IPS-18c (cell line): ENCODE data around the gene SPART.

Experiments used
- H3K4me3 ChIP-seq: 2 replicates; pipeline ENCODE4 v1.7.0; 2013; ENCODE audit warnings: low read depth, mild to moderate bottlenecking, low read length, moderate library complexity; ENCODE audit not compliant: insufficient read depth
- H3K9me3 ChIP-seq: one replicate; pipeline ENCODE4 v1.6.1; 2013; ENCODE audit warnings: mild to moderate bottlenecking, low read length, moderate library complexity; ENCODE audit not compliant: control insufficient read depth, insufficient read depth

The SPART gene, protein sequence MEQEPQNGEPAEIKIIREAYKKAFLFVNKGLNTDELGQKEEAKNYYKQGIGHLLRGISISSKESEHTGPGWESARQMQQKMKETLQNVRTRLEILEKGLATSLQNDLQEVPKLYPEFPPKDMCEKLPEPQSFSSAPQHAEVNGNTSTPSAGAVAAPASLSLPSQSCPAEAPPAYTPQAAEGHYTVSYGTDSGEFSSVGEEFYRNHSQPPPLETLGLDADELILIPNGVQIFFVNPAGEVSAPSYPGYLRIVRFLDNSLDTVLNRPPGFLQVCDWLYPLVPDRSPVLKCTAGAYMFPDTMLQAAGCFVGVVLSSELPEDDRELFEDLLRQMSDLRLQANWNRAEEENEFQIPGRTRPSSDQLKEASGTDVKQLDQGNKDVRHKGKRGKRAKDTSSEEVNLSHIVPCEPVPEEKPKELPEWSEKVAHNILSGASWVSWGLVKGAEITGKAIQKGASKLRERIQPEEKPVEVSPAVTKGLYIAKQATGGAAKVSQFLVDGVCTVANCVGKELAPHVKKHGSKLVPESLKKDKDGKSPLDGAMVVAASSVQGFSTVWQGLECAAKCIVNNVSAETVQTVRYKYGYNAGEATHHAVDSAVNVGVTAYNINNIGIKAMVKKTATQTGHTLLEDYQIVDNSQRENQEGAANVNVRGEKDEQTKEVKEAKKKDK

DNA sequence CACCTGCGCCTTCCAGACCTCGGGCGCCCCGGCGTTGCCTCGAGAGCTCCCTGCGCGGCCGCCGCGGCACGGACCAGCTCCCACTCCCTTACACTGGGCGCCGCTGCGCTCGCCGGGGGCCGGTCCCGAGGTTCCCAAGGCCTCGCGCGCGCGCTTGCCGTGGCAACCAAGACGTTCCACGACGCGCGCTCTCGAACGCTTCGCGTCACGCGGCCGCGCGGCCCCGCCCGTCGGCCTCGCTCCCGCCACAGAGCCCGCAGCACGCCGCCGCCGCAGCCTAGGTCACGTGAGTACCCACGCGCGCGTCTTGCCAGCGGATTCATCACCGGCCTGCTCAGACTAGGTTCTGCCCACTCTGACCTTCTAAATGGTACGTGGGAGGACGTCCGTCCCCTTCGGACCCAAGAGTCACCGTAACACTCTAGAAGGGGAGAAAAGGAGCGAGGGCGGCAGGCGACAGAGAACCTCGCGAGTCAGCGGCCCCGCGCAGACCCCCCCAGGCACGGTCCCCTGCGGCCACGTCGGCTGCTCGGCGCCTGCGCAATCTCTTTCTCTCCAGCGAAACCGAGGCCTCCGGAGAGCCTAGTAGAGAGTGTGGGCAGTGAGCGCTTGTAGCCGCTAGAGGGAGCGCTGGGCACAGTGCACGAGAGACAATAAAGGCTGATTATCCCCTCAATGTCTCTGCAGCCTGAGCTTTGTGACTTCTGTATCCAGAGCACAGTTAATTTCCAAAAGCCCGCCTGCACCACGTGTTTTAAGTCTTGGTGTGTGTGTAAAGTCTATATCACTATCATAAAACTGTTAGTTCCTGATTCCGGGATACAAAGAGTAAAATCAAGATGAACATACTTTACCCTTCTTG, at the start of gene SPART:
TSS of gene SPART (minus strand) at position 173 of the 862 bp plus-strand sequence. CDS start 10,564 bp downstream, outside the sequence.
- peak within 1 kb of the TSS; percentile 97 for H3K4me3 ChIP-seq

DNA sequence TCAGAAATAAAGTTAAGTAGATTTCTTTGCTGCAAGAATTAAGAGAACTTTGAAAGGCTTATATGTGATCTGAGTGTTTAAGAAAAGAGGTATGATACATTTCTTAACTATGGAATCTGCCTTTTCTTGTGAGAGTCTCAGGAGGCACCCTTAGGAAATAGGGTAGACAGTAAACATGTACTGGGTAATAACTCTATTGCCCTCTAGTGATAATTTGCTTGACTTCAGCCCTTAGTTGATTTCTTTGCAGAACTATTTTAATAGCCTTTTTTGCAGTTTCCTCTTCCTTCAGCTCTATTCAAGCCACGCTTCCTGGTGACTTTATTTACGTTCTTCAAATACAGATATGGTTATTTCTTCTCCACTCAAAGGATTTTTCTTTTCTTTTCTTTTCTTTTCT, 49.1 kb upstream of the SPART start:
- no peaks in the 10 kb centered on the region for H3K9me3 ChIP-seq
- H3K4me3 ChIP-seq = no peak overlapping the region

More for the DNA sequence above, at the start of gene SPART:
- no peaks in the 10 kb centered on the region for H3K9me3 ChIP-seq

DNA sequence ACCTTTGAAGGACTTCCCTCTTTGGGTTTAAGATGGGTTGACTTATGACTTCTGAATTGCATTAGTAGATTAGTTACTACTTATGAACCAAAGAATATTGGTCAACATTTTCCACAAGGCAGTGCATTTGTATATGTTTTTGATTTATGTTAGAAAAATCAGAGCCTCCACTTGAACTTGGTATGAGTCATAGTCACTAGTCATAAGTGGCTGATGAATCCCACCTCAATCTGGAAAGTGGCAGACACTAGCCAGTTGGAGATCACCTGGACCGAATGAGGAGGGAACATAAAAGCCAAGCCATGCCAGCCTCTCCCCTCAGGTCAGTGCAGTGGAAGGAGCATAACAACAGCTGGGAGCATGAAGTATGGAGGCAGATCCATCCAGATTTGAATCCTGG, 39.3 kb upstream of the SPART start:
- H3K4me3 ChIP-seq = no peak overlapping the region
- H3K9me3 ChIP-seq = no peaks in the 10 kb centered on the region

DNA sequence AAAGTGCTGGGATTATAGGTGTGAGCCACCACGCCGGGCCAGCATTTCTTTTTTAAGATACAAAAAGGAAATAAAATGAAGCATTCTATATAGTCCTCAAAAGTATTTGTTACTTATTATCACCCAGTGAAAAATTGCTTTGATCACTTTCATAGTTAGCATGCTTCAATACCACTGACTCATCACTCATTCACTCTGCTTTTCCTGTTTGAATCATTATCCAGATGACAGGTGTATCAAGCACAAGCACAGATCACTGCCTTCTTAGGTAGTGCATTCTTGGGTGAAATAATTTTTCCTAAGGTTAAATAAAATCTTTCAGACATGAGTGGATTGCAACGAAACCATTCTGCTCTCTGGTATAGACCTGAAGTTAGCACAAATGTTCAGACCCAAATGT, 35.8 kb upstream of the SPART start:
- H3K9me3 ChIP-seq = no peaks in the 10 kb centered on the region
- no peak overlapping the region for H3K4me3 ChIP-seq

DNA sequence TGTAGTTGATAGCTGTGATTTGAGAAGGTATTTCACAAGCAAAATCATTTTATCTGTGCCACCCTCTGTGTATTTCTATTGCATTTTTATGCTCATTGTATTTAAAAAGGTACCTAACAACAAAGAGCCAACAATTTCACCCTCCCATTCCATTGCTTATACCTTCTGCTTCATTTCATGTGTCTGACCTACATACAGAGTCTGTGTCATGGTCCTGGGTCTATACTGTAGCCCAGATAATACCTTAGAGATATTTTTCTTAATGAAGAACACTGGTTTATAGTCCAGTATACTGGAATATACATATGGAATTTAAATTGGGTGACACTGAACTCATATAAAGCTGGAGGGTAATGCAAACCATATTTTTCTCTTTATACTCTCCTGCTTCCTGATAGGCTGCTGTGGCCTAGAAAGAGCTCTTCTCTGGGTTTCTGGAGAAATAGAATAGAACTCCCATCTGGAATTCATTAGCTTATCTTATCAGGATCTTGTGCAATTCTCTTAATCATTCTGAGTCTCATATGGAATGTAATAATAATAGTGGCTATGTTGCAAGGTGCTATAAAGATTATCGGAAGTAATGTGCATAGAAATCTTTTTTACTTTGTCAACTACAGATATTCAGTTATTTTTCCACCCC, 31.8 kb upstream of the SPART start:
- Histone ChIP-seq H3K4me3 (no peak overlapping the region), H3K9me3 (no peaks in the 10 kb centered on the region)

DNA sequence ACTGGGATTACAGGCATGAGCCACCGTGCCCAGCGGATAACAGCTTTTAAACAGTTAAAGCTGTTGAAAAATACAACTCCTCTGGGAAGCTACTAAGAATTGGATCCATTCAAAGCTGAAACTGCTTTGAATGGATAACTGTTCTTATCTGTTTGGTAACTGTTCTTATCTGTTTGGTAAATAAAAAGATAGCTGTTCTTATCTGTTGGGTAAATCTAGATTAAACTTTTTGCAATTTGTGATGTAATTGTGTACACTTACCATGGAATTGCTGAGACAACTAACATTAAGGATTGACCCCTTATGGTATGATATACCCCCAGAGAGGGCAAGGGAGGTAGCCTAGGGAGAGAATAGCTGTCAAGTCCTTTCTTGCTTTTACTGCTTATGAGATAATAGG, 27.9 kb upstream of the SPART start:
- Histone ChIP-seq H3K9me3 (no peaks in the 10 kb centered on the region), H3K4me3 (no peak overlapping the region)

DNA sequence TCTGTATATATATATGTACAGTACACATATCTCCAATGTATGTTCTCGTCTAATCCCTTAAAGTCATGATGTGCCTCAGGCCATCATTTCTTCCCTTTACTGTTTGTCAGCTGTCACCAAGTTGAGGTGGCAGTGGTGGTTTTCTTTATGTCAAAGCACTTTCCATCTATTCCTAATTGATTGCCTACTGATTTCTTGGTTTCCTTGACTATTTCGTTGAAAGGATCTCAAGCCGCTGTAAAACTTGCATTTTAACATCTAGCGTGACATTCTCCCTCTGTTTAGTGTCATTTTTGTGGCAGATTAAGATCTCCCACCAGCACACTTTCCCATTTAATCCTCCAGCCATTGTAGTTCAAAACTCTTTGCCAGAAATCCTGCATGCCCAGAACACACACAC, 25.0 kb upstream of the SPART start:
- Histone ChIP-seq H3K9me3 (no peaks in the 10 kb centered on the region), H3K4me3 (no peak overlapping the region)

DNA sequence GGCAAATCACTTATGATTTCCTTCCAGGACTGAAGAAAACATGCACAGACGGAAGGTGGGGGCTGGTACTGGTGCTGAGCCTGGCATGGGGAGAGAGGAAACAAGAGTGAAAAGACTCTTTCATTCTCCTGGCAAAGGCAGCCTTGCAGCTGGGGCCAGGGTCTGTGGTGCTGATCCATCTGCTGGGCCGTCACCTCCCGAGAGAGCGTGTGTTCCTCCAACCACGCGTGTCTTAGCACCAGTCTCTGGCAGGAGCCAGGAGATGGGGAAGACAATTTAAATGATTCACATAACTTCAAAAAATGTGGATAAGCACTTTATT, 23.9 kb upstream of the SPART start:
- no peaks in the 10 kb centered on the region for H3K9me3 ChIP-seq
- H3K4me3 ChIP-seq = no peak overlapping the region

DNA sequence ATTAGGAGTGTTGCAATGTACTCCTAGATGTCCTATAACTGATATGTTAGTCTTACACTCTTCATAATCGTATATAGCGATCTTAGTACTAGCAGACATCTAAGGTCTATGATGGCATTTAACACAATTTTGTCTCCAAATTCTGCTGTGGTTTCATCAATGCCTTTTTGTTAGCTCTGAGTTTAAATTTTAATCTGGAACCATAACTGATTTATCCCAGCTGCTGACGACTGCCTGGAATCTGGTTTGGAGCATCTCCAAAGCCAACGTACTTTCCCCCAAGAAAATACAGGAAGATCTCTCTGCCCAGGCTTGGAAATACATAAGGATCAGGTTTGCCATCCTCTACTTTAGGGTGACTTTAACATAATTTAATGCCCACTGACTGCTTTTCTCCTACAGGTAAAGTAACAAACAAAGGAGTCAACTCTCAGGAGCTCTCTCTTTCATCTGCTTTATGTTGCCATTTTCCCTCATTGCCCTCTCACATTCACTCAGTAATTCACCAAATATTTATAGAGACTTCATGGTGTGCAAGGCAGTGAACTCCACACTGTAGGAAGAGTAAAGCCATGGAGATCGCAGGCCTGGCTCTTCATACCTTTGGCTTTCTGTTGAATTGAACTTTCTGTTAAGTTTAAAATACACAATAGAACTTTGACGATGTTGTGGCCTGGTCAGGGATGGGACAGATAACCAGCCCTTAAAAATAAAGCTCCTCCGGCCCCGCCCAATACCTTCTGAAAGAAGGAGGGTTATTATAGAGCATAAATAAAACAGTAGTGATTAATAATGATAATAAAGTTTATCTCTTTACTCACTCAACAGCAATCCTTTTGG, 23.3 kb upstream of the SPART start:
- no peak overlapping the region for H3K4me3 ChIP-seq
- no peaks in the 10 kb centered on the region for H3K9me3 ChIP-seq

DNA sequence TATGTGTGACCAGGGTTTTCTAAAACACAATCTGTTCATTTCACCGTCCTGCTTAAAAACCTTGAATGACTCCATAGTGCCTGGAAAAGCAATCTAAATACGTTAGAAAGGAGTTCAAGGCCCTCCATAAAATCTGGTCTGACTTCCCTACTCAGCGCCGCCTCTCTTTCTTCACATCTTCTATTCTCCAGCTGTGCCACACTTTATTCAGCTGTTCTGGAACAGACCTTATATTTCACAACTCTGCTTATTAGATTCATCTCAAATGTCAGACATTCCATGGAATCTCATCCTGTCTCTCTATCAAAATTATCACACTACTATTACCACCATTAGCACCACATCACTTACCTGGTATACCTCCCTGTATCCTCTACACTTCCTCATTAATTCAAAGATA, 19.8 kb upstream of the SPART start:
- H3K4me3 ChIP-seq = no peak overlapping the region
- no peaks in the 10 kb centered on the region for H3K9me3 ChIP-seq

DNA sequence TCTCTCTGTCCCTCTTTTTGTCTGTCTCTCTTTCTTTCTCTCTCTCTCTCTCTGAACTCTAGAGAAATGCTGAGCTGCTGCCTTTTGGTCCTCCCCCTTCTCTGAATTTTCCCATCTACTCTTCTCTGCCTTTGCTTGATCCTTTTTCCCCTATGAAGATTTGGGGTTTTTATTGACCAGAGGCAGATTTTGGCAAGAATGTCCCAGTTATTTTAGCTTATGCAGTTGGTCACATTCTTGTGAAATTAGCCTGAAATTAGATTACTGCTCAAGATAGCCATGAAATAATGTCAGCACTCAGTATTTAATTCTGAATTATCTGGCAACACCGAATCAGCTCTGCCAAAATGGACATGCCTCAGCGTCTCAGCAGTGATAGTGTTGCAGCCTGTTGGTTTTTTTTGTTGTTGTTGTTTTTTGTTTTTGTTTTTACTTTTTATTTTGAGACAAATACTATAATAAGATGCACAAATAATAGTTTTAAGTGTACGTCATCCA, 17.2 kb upstream of the SPART start:
- no peaks in the 10 kb centered on the region for H3K9me3 ChIP-seq
- no peak overlapping the region for H3K4me3 ChIP-seq

DNA sequence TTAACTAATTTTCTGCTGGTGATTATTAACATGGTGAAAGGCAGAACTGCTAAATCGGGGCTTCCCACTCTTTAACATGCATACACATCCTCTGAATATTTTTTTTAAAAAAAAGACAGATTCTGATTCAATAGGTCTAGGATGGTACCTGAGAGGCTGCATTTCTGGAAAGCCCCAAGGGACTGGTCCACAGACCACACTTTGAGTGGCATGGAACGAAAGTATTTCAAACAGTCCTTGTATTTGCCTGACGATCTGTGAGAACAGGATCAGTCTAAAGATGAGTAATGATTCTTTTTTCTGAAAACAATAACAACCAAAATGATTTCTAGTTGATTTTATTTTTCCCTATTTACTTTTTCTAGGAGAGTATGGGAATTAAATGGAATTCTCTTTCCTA, 16.7 kb upstream of the SPART start:
- no peaks in the 10 kb centered on the region for H3K9me3 ChIP-seq
- H3K4me3 ChIP-seq = no peak overlapping the region

DNA sequence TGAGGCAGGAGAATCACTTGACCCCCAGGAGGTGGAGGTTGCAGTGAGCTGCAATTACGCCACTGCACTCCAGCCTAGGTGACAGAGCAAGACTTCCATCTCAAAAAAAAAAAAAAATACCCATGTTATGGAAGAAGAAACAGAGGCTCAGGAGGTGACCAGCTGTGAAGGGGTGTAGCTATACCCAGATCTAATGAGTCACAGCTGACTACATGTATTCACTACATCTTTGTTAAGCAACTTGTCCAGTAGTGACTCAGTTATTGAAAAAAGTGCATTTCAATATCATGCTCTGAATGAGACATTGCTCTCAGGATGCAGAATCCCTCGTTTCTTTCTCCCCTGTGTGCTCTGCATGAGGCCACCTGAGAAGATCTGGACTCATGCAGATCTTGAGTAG, 16.1 kb upstream of the SPART start:
- no peaks in the 10 kb centered on the region for H3K9me3 ChIP-seq
- H3K4me3 ChIP-seq = no peak overlapping the region

DNA sequence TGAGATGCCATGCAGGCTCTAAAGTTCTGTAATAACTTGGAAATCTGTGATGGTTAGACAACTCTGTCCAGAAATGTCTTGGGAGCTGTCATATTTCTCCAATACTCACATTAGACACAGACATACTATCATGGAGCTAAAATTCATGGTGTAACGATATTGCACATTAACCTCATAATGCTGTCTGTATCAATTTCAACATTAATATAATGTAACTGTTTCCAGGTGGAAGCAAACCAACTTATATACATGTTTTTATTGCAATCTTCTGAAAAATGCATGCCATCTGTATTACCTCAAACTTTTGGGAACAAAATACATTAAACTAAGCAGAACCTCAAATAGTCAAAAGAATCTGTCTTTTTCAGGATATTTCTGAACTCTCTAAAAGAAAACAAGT, 14.7 kb upstream of the SPART start:
- H3K9me3 ChIP-seq = no peaks in the 10 kb centered on the region
- no peak overlapping the region for H3K4me3 ChIP-seq

DNA sequence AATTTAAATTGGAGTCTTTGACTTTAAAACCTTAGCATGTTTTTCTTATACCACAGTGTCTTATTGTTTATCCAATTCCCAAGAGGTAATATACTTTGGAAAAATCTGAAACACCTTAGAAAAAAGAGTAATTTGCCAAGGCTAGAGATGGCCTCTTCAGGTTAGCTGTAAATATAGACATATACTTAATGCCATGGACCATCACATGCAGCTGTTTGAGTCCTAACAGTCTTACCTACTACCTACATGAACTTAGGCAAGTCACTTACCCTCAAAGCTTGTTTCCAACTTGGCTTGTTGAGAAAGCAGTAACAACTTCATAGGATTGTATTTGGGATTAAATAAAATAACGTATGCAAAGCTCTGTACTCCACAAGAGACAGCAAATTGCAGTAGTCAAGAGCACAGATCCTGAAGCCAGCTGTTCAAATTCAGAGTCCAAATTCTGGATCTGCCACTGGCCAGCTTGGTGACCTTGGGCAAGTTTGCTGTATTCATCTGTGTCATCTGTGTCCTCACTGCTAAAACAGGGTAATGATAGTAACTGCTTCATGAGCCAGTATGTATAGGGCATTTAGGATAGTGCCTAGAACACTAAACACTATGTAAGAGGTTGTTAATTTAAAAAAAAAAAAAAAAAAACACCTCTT, 13.2 kb upstream of the SPART start:
- H3K9me3 ChIP-seq = no peaks in the 10 kb centered on the region
- no peak overlapping the region for H3K4me3 ChIP-seq

DNA sequence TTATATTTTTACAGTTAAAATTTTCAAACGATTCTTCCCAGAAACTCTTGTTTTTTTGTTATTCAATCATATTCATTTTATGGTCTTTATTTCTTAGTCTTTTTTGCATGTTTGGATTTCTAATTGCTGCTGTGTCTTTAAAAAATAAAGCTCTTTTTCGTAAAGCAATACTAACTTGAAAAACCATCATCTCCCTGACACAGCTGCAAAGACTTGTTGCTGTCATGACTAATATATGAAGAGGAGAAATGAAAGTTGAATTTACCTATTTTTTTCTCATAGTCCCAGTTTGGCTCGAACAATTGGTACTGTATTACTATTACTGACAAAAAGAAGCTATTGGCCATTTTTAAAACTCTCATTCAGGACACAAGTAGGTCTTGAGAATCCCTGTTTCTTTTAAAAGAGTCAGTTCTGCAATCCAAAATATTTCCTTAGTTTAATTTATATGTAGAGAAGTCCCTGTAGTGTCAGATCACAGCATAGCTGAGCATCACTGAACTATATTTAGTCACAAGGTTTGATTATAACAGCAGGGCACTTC, 12.1 kb upstream of the SPART start:
- no peak overlapping the region for H3K4me3 ChIP-seq

More for the DNA sequence above, 12.1 kb upstream of the SPART start:
- no peaks in the 10 kb centered on the region for H3K9me3 ChIP-seq
